ENCODE results near the gene C2CD3. TPM values are rescaled to one million over a fixed set of nuclear protein-coding genes. Genes with fewer than 3 reads are reported as not detected.

Gene C2CD3
- total RNA-seq, 4 donors from 2014 or later, result 11.4 to 30.1 (median 25.3) TPM

DNA sequence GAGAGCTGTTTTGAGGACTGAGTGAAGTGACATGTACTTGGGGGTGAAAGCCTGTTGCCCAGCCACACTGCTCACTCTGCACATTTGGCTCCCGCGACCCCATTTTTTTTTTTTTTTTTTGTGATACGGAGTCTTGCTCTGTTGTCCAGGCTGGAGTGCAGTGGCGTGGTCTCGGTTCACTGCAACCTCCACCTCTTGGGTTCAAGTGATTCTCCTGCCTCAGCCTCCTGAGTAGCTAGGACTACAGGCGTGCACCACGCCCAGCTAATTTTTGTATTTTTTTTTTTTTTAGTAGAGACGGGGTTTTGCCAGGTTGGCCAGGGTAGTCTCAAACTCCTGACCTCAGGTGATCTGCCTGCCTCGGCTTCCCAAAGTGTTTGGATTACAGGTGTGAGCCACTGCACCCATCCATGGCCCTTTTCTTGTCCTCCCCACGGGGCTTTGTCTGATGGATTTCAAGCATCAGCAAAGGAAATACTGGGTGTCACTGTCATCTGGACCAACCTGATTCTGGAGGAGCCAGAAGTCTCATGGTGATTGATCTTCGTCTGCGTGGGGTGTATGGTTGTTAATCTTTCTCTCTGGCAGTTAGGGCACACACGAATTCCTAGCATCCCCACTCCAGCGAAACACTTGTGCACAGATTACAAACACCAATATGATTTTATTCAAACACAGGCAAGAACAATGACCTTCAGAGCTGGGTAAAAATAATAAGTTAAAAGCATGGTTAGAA is 158.6 kb downstream of the C2CD3 start:
- TF ChIP-seq, protein P1, sequence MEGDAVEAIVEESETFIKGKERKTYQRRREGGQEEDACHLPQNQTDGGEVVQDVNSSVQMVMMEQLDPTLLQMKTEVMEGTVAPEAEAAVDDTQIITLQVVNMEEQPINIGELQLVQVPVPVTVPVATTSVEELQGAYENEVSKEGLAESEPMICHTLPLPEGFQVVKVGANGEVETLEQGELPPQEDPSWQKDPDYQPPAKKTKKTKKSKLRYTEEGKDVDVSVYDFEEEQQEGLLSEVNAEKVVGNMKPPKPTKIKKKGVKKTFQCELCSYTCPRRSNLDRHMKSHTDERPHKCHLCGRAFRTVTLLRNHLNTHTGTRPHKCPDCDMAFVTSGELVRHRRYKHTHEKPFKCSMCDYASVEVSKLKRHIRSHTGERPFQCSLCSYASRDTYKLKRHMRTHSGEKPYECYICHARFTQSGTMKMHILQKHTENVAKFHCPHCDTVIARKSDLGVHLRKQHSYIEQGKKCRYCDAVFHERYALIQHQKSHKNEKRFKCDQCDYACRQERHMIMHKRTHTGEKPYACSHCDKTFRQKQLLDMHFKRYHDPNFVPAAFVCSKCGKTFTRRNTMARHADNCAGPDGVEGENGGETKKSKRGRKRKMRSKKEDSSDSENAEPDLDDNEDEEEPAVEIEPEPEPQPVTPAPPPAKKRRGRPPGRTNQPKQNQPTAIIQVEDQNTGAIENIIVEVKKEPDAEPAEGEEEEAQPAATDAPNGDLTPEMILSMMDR (IDR thresholded peaks at IDR 0.05), result no peak
- no peak for TF ChIP-seq EP300 (IDR thresholded peaks at IDR 0.05)
- TF ChIP-seq POLR2AphosphoS5 (IDR thresholded peaks at IDR 0.05), result no peak
- no peak for TF ChIP-seq POLR2A (IDR thresholded peaks at IDR 0.05)

DNA sequence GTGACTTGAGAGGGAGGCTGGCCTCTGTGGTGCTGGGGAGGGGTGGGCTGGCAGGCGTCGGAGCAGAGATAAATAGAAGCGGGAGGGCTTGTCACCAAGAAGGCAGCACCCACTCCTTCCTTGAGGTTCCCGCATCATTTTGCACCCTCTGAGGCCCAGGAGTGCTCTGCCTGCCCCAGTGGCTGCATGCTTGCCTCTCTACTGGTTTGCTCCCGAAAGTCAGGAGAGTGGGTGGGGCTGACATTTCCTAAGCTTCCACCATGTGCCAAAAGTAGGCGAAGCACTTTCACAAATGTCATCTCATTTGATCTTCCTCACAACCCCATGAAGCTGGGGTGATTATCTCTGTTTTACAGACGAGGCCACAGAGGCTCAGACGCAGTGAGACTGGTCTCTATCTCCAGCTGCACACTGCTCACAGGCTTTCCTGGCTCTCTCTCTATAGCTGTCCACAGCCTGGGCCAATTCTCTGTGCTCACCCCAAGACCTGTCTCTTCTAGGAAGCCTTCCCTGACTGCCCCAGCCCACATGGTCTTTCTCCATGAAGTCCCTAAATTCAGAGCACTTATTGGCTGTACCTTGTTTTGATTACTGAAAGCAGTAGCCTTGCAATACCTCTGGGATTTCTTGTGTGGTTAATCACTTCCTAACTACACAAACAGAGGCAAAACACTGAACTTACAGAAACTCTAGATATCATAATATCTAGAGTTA is 159.3 kb downstream of the C2CD3 start:
- Histone ChIP-seq H3K36me3 (peaks cover 0 to 46% of the 10 kb centered on the region in 2 donors), H3K4me3 (no peak overlapping the region), H3K27me3 (no peaks in the 10 kb centered on the region), H3K9me3 (no peaks in the 10 kb centered on the region), H3K27ac (no peak overlapping the region), H3K4me1 (no peaks in the 10 kb centered on the region)
- WGBS, 2 donors (ENCODE audit: low coverage in 1 of 2), result 71 to 87% methylated on average over 3 to 4 of the region's 8 CpGs
- TF ChIP-seq POLR2A (IDR thresholded peaks at IDR 0.05) (no peak), EP300 (IDR thresholded peaks at IDR 0.05) (no peak), POLR2AphosphoS5 (IDR thresholded peaks at IDR 0.05) (no peak)
- TF ChIP-seq, protein P1 (IDR thresholded peaks at IDR 0.05), result no peak
- ATAC-seq, result peak; percentile 53

More for the DNA sequence above, 158.6 kb downstream of the C2CD3 start:
- Histone ChIP-seq H3K36me3 (peaks cover 0 to 53% of the 10 kb centered on the region in 2 donors), H3K27me3 (no peaks in the 10 kb centered on the region), H3K4me1 (no peaks in the 10 kb centered on the region), H3K4me3 (no peak overlapping the region), H3K9me3 (no peaks in the 10 kb centered on the region), H3K27ac (no peak overlapping the region)
- no peak for ATAC-seq
- 87 to 91% methylated on average over 3 to 10 of the region's 14 CpGs for WGBS, 2 donors (ENCODE audit: low coverage in 1 of 2)

DNA sequence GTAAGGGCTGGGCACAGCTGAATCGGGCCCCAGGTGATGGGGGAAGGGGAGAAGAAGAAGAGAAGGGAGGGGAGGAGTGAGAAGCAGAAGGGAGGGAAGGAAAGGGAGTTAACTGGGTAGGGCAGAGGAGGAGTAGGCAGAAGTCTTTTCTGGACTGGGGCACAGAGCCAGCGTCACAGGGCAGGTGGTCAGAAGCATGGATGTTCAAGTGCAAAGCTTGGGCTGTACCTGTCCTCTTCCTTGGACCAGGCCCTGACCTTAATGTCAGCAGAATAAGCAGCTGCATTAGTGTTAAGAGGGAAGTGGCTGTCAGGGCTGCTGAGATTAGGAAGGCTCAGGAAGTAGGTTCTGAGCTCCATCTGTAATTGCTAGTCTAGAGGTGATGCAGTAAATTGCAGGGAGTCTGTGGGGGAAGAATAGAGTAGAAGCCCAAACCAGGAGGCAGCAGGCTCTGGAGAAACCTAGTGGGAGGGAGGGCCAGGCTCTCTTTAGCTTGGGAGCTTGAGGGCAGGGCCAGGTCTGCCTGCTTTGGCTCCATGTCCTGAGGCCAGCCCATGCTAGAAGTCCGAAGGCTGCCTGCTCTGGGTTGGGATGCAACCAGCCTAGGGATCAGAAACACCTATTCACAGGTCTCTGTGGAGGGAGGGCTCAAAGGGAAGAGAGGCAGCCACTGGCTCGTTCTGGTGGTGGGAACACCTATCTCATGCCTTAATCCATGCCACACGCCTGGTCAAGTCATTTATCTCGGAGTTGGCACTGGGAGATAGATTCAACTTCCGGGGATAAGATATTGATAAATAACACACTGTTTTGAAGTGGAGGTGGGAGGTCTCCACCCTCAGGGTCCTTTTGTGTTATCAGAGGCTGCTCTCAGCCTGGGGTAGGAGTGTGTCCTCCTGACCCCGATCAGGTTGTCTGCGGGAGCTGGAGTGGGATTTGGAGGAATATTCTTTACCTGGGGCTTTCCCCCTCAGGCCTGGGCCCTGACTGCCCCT is 160.2 kb downstream of the C2CD3 start:
- TF ChIP-seq EP300 (IDR thresholded peaks at IDR 0.05) (no peak), POLR2A (IDR thresholded peaks at IDR 0.05) (no peak), POLR2AphosphoS5 (IDR thresholded peaks at IDR 0.05) (no peak)
- TF ChIP-seq, protein P1 (IDR thresholded peaks at IDR 0.05), result no peak
- Histone ChIP-seq H3K27ac (no peak overlapping the region), H3K4me1 (no peaks in the 10 kb centered on the region), H3K27me3 (no peaks in the 10 kb centered on the region), H3K9me3 (no peaks in the 10 kb centered on the region), H3K36me3 (peaks cover 0 to 46% of the 10 kb centered on the region in 2 donors), H3K4me3 (no peak overlapping the region)
- no peak for ATAC-seq
- 86 to 100% methylated on average over 2 to 8 of the region's 9 CpGs for WGBS, 2 donors (ENCODE audit: low coverage in 1 of 2)

DNA sequence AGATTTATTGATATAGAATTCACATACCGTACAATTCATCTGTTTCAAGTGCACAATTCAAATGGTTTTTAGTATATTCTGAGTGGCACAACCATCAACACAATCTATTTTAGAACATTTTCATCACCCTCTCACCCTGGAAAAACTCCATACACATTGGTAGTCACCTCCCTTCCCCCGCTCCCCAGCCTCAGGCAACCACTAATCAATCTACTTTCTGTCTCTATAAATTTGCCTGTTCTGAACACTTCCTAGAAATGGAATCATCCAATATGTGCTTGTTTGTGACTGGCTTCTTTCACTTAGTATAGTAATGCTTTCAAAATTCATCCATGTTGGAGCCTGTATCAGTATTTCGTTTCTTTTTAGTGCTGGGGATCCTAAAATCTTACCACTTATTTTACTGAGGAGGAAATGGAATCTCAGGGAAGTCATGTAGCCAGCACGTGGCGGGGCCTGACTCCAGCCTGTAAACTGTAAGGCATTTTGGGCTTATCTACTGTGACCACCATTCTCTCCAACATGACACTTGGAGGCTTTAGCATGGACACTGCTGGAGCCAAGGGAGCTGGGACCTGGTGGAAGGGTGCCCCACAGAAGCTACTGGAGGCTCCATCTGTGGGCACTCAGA is 161.0 kb downstream of the C2CD3 start:
- H3K27ac ChIP-seq, result no peak overlapping the region
- no peak for ATAC-seq
- 89 to 97% methylated on average over 3 to 5 of the region's 5 CpGs for WGBS, 2 donors (ENCODE audit: low coverage in 1 of 2)
- peaks cover 0 to 47% of the 10 kb centered on the region in 2 donors for H3K36me3 ChIP-seq
- no peaks in the 10 kb centered on the region for H3K9me3 ChIP-seq
- TF ChIP-seq, protein P1 (IDR thresholded peaks at IDR 0.05), result no peak
- no peak for TF ChIP-seq POLR2A (IDR thresholded peaks at IDR 0.05)
- TF ChIP-seq EP300 (IDR thresholded peaks at IDR 0.05), result no peak
- no peak for TF ChIP-seq POLR2AphosphoS5 (IDR thresholded peaks at IDR 0.05)
- H3K4me3 ChIP-seq, result no peak overlapping the region
- no peaks in the 10 kb centered on the region for H3K4me1 ChIP-seq
- no peaks in the 10 kb centered on the region for H3K27me3 ChIP-seq

All from gastroesophageal sphincter (tissue), 4 donors.